Fibroblast of gingiva (primary cell): ENCODE results near the gene HMGCS1.
"Not testable (repeated sequence)": the region's sequence is repeated elsewhere in the genome, so short reads cannot be mapped to it uniquely, and the experiment has no call there.

Experiments used
- DNase-seq: peaks from one replicate; pipeline ENCODE4 v3.0.0-alpha.2; 2011; ENCODE audit warnings: low read depth

Gene HMGCS1

GRCh38 chr5:43312076-43312661 is 1.0 kb downstream of the HMGCS1 start:
- no peak for DNase-seq

GRCh38 chr5:43309637-43310036 is 3.6 kb downstream of the HMGCS1 start:
- DNase-seq: no peak

DNA sequence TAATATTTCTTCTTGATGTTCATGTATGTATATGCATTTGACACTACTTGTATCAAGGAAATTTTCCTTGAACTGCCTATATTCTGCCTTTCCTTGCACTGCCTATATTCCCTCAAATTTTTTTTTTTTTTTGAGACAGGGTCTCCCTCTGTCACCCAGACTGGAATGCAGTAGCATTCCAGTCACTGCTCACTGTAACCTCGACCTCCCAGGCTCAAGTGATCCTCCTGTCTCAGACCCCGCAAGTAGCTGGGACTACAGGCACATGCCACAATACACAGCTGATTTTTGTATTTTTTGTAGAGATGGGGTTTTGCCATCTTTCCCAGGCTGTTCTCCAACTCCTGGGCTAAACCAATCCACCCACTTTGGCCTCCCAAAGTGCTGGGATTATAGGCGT is 4.1 kb downstream of the HMGCS1 start:
- DNase-seq: no peak

- DNase-seq: not testable (repeated sequence)
These were observed 6.3 kb downstream of the HMGCS1 start for GRCh38 chr5:43306954-43307353.

- DNase-seq: peak; percentile 63
These were observed 7.2 kb downstream of the HMGCS1 start for GRCh38 chr5:43305948-43306565.

DNA sequence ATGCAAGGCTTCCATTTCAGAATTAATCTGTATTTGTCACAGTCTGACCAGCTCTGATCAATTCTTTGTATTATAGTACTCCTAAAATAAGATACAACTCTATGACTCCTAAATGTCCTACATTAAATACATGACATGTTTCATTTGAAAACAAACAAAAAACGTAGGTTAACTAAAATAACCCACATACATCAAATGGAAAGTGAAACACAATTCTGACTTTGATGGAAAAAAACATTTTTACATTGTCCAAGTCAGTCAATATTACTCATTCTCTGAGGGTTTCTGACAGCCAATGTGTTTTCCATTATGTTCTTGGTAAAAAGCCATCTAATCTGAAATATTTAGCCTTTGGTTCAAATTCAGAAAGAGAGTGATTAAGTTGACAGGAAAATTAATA is 8.7 kb downstream of the HMGCS1 start:
- peak; percentile 10 for DNase-seq

GRCh38 chr5:43303242-43303641 is 10.0 kb downstream of the HMGCS1 start:
- no peak for DNase-seq

DNA sequence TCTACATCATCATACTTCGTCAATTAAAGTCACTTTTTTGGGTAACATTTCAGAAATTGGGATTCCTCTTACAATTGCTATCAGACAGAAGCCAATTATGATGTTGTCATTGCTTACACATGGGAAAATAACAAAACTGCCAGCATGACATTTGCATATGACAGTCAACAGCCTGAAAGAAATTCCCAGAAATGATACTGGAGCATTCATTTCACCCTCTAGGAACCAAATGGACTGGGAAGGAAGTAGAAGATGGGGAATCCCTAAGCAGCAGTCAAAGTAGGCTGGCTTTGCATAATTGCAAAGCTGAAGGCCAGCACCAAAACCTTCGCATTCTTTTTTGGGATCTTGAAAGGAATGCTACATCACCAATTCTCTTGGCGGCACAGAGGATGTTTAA is 10.7 kb downstream of the HMGCS1 start:
- no peak for DNase-seq

- peak; percentile 18 for DNase-seq
These were observed 11.5 kb downstream of the HMGCS1 start for GRCh38 chr5:43301653-43302091.

DNA sequence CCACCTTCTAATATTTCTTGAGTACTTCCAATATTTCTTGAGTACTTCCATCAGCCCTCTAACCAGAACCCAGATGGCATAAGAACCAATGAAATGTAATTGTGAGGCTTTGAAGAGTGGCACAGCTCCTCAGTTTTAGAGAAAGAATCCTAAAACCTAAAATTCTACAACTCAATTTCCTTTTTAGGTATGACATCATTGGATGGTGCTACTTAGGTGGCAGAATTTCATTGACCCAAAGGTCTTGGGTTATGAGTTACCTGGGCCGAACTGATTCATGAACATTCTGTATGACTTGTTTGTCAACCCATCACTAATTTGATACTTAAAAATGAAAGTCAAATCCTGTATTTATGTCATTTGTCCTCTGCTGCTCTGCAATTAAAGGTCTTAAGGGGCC is 13.1 kb downstream of the HMGCS1 start:
- DNase-seq: no peak

DNA sequence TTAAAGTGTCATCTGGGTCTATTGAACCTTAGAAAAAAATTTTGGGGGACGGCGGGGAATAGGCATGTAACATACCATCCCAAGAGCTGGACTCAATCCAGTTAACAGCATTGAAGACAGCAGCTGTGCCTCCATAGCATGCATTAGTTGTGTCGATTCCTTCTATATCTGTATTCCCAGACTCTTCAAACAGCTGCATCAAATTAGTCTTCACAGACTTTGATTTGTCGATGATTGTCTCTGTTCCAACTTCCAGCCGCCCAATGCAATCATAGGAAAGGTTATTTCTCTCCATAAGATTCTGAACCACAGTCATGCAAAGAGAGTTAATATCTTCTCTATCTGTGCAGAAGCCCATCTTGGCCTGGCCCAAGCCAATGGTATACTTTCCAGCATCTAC is 14.8 kb downstream of the HMGCS1 start:
- DNase-seq: no peak

DNA sequence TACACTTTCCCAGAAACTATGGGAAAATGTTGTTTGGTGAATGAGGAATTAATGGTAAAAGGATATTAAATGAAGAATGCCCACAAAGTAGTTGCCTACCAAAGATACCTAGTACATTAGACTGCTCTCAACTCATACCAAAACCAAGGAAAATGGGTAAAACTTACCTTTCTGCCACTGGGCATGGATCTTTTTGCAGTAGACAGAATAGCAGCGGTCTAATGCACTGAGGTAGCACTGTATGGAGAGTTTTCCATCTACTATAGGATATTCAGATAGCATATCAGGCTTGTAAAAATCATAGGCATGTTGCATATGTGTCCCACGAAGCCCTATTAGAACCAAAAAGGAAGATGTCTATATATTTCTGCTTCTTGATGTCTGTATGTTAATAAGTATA is 16.4 kb downstream of the HMGCS1 start:
- no peak for DNase-seq

DNA sequence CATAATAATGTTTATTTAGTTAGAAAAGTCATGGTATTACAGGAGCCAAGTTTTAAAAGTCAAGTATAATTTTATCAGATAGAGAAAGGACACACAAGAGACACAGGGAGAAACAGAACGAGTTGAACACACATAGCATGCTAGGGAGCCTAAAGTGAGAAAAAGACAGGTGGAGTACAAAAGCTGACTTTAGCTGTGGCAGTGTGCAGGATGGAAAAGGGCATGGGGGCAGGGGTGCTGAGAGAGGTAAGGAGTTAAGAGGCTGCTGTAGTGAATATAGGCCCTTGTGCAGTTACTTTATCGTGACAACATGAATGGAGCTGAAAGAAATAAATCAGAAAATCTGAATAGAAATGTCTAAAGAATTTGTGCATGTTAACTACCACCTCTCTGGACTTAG is 18.0 kb downstream of the HMGCS1 start:
- DNase-seq: no peak

GRCh38 chr5:43294226-43294625 is 19.0 kb downstream of the HMGCS1 start:
- DNase-seq: no peak

- DNase-seq: no peak
These were observed 22.5 kb downstream of the HMGCS1 start for GRCh38 chr5:43290726-43291125.

- DNase-seq: no peak
These were observed 24.9 kb downstream of the HMGCS1 start for GRCh38 chr5:43288269-43288831.

- no peak for DNase-seq
These were observed 25.7 kb downstream of the HMGCS1 start for GRCh38 chr5:43287493-43287892.

GRCh38 chr5:43286623-43287022 is 26.6 kb downstream of the HMGCS1 start:
- DNase-seq: no peak

GRCh38 chr5:43281840-43282658 is 31.2 kb downstream of the HMGCS1 start:
- no peak for DNase-seq

DNA sequence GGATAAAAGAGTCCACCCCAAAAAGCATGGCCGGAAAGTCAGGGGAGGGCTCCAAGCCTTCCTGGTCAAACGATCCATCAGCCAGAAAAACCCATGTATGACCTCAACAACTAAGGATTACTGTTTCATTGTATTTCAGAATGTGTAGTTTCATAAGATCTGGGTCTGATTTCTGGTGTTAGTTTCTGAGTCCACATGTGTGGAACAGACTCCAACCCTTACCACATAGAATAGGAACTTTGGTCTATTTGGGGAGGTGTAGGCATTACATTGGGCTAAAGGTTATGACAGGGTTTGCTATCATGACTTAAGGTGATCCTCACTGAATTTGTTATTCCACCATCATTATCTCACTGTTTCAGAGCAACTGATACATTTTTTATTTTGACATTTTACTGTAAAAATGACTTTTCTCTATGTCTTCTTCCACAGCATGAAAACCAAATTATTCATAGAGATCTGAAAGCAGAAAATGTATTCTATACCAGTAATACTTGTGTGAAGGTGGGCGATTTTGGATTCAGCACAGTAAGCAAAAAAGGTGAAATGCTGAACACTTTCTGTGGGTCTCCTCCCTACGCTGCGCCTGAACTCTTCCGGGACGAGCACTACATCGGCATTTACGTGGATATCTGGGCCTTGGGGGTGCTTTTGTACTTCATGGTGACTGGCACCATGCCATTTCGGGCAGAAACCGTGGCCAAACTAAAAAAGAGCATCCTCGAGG is 33.5 kb downstream of the HMGCS1 start:
- DNase-seq: no peak

GRCh38 chr5:43275391-43275790 is 37.8 kb downstream of the HMGCS1 start:
- DNase-seq: no peak

DNA sequence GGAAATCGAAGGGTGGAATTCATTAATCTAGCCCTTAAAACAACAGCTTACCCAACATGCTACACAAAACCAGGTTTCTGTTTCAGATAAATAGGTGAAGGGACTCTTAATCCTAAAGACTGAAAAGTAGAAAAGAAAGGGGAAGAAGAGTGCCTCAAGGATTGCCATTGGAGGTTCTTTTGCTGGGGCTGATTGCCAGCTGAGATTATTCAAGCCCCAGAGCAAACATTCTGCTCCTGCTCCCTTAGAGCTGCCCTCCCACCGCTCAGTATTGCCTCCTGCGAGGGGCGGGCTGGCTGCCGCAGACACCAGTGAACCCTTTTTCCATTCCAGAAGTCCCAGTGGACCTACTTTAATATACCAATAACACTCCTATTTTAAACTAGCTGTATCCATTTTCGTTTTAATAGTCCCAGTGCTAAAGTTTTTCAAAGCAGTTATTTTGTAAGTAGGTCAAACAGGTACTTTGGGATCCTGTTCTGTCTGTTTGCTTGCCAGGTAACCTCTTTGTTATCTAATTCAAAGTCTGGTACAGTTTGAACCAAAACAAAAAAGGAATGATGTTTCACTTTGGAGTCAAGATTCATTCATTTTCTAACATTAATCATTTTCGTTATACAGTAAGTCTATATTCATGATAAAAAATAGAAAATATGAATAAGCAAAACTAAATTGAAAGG is 38.6 kb downstream of the HMGCS1 start:
- DNase-seq: no peak
